ES-I3 (cell line): ENCODE measurements around the gene ZNF23.

Experiments
- H3K36me3 ChIP-seq: 2 replicates; pipeline ENCODE4 v1.6.1; 2013; ENCODE audit warnings: mild to moderate bottlenecking, low read length, control low read depth, moderate library complexity; ENCODE audit not compliant: insufficient read depth
- H3K4me1 ChIP-seq: 2 replicates; pipeline ENCODE4 v1.6.1; 2013; ENCODE audit warnings: mild to moderate bottlenecking, control low read depth, low read length; ENCODE audit not compliant: insufficient read depth
- H3K9ac ChIP-seq: 2 replicates; pipeline ENCODE4 v1.6.1; 2013; ENCODE audit warnings: low read depth, mild to moderate bottlenecking, low read length, moderate library complexity
- H3K9me3 ChIP-seq: 2 replicates; pipeline ENCODE4 v1.6.1; 2013; ENCODE audit warnings: mild to moderate bottlenecking, low read length, moderate library complexity; ENCODE audit not compliant: control insufficient read depth, insufficient read depth

The ZNF23 gene

GRCh38 chr16:71406724-71407123 is 55.3 kb downstream of the ZNF23 start:
- peaks cover 8% of the 10 kb centered on the region; the same call in 1 of the 2 replicates for H3K4me1 ChIP-seq
- H3K9ac ChIP-seq = no peak overlapping the region
- no peaks in the 10 kb centered on the region for H3K36me3 ChIP-seq

GRCh38 chr16:71406316-71406715 is 55.7 kb downstream of the ZNF23 start:
- Histone ChIP-seq H3K4me1 (peaks cover 9% of the 10 kb centered on the region; the same call in 1 of the 2 replicates), H3K36me3 (no peaks in the 10 kb centered on the region), H3K9ac (no peak overlapping the region), H3K9me3 (peaks cover 4% of the 10 kb centered on the region; the same call in 1 of the 2 replicates)

More at GRCh38 chr16:71406724-71407123, 55.3 kb downstream of the ZNF23 start:
- peaks cover 4% of the 10 kb centered on the region; the same call in 1 of the 2 replicates for H3K9me3 ChIP-seq

- H3K4me1 ChIP-seq = peaks cover 9% of the 10 kb centered on the region
- H3K9me3 ChIP-seq = peaks cover 4% of the 10 kb centered on the region; the same call in 1 of the 2 replicates
- no peaks in the 10 kb centered on the region for H3K36me3 ChIP-seq
These were observed 57.7 kb downstream of the ZNF23 start for GRCh38 chr16:71404364-71404763.

GRCh38 chr16:71402674-71403073 is 59.4 kb downstream of the ZNF23 start:
- Histone ChIP-seq H3K4me1 (peaks cover 9% of the 10 kb centered on the region), H3K36me3 (no peaks in the 10 kb centered on the region), H3K9ac (no peak overlapping the region), H3K9me3 (peaks cover 4% of the 10 kb centered on the region; the same call in 1 of the 2 replicates)

More at GRCh38 chr16:71404364-71404763, 57.7 kb downstream of the ZNF23 start:
- no peak overlapping the region for H3K9ac ChIP-seq

GRCh38 chr16:71402007-71402406 is 60.0 kb downstream of the ZNF23 start:
- Histone ChIP-seq H3K9me3 (peaks cover 4% of the 10 kb centered on the region; the same call in 1 of the 2 replicates), H3K36me3 (no peaks in the 10 kb centered on the region), H3K9ac (no peak overlapping the region), H3K4me1 (peaks cover 9% of the 10 kb centered on the region)

- H3K4me1 ChIP-seq = peaks cover 9% of the 10 kb centered on the region
- H3K9ac ChIP-seq = no peak overlapping the region
- no peaks in the 10 kb centered on the region for H3K36me3 ChIP-seq
- peaks cover 4% of the 10 kb centered on the region; the same call in 1 of the 2 replicates for H3K9me3 ChIP-seq
These were observed 62.1 kb downstream of the ZNF23 start for GRCh38 chr16:71399801-71400563.
